Measurements from ENCODE around the gene AHRR. TPM values are rescaled to one million over a fixed set of nuclear protein-coding genes. Genes with fewer than 3 reads are reported as not detected.

AHRR gene
- total RNA-seq, 1 donor from 2014 or later = 1.4 TPM

- intact Hi-C loops (cut with micrococcal nuclease) = no loop called here
- H3K27ac ChIP-seq (replicated peaks) = no peak overlapping the region
- peaks cover 4% of the 10 kb centered on the region for H3K4me1 ChIP-seq
- no peaks in the 10 kb centered on the region for H3K36me3 ChIP-seq
- no peak for DNase-seq
- H3K4me3 ChIP-seq = no peak overlapping the region
- peaks cover 20% of the 10 kb centered on the region for H3K27me3 ChIP-seq (ENCODE audit: low read depth)
- TF ChIP-seq CTCF (IDR thresholded peaks at IDR 0.05; ENCODE audit: borderline replicate concordance) = no peak
- H3K9me3 ChIP-seq (replicated peaks) = no peaks in the 10 kb centered on the region
Measured at GRCh38 chr5:348726-349125, 27.2 kb downstream of the AHRR start.

GRCh38 chr5:350355-350754 lies 28.8 kb downstream of the AHRR start:
- H3K36me3 ChIP-seq = no peaks in the 10 kb centered on the region
- peaks cover 16% of the 10 kb centered on the region for H3K27me3 ChIP-seq (ENCODE audit: low read depth)
- TF ChIP-seq CTCF (IDR thresholded peaks at IDR 0.05; ENCODE audit: borderline replicate concordance) = no peak
- H3K4me1 ChIP-seq = no peaks in the 10 kb centered on the region
- no peaks in the 10 kb centered on the region for H3K9me3 ChIP-seq (replicated peaks)
- H3K4me3 ChIP-seq = no peak overlapping the region
- intact Hi-C loops (cut with micrococcal nuclease) = no loop called here
- no peak overlapping the region for H3K27ac ChIP-seq (replicated peaks)
- DNase-seq = no peak

GRCh38 chr5:351084-351920 lies 29.8 kb downstream of the AHRR start:
- H3K36me3 ChIP-seq = no peaks in the 10 kb centered on the region
- no peak for TF ChIP-seq CTCF (IDR thresholded peaks at IDR 0.05; ENCODE audit: borderline replicate concordance)
- no peak overlapping the region for H3K27ac ChIP-seq (replicated peaks)
- no peak for DNase-seq
- H3K27me3 ChIP-seq (ENCODE audit: low read depth) = peaks cover 11% of the 10 kb centered on the region
- no peak overlapping the region for H3K4me3 ChIP-seq
- intact Hi-C loops (cut with micrococcal nuclease) = no loop called here
- no peaks in the 10 kb centered on the region for H3K4me1 ChIP-seq
- no peaks in the 10 kb centered on the region for H3K9me3 ChIP-seq (replicated peaks)

GRCh38 chr5:351921-352245 lies 30.4 kb downstream of the AHRR start:
- Histone ChIP-seq H3K36me3 (no peaks in the 10 kb centered on the region), H3K27ac (replicated peaks) (no peak overlapping the region), H3K9me3 (replicated peaks) (no peaks in the 10 kb centered on the region), H3K27me3 (ENCODE audit: low read depth) (peaks cover 11% of the 10 kb centered on the region), H3K4me1 (no peaks in the 10 kb centered on the region), H3K4me3 (no peak overlapping the region)
- DNase-seq = no peak
- intact Hi-C loops (cut with micrococcal nuclease) = no loop called here
- no peak for TF ChIP-seq CTCF (IDR thresholded peaks at IDR 0.05; ENCODE audit: borderline replicate concordance)

GRCh38 chr5:352639-353611 lies 31.4 kb downstream of the AHRR start:
- no peaks in the 10 kb centered on the region for H3K4me1 ChIP-seq
- no peak overlapping the region for H3K4me3 ChIP-seq
- H3K27me3 ChIP-seq (ENCODE audit: low read depth) = peaks cover 6% of the 10 kb centered on the region
- no peak overlapping the region for H3K27ac ChIP-seq (replicated peaks)
- no peak for TF ChIP-seq CTCF (IDR thresholded peaks at IDR 0.05; ENCODE audit: borderline replicate concordance)
- no peaks in the 10 kb centered on the region for H3K36me3 ChIP-seq
- no peak for DNase-seq
- H3K9me3 ChIP-seq (replicated peaks) = no peaks in the 10 kb centered on the region
- intact Hi-C loops (cut with micrococcal nuclease) = no loop called here
